Pancreas (tissue), 10 donors: Measurements from ENCODE around the gene RNF40. TPM values are rescaled to one million over a fixed set of nuclear protein-coding genes. Genes with fewer than 3 reads are reported as not detected.

Experiments used
- ATAC-seq, 4 donors: fragments of 200-7000 bp; cut with Tn5 transposase; one replicate each; pipeline versions ENCODE4 v1.8.0 to v1.9.1; 2020; ENCODE audit warnings: mild to moderate bottlenecking in 4 of 4, moderate library complexity in 4 of 4
- DNase-seq, 6 donors: peaks; one replicate each; pipeline ENCODE4 v3.0.0-alpha.2; 2020
- FAIRE-seq: peaks from 2 replicates; lab custom pipeline; 2012; peaks lifted over from hg19 to GRCh38; lab: Jason Lieb, UNC
- H3K27ac ChIP-seq, 4 donors: fragments of 200-600 bp; sonication (generic); 1 replicate in 3 of 4; 2 replicates in 1 of 4; pipeline versions ENCODE4 v1.5.0 to v1.8.0; 2020
- H3K27me3 ChIP-seq, 4 donors: fragments of 200-600 bp; one replicate each; pipeline ENCODE4 v1.8.0; 2021
- H3K36me3 ChIP-seq, 3 donors: fragments of 200-600 bp; sonication (generic) in 1 of 3; one replicate each; pipeline versions ENCODE4 v1.5.0 to v1.8.0; 2020 to 2021
- H3K4me1 ChIP-seq, 3 donors: fragments of 200-600 bp; one replicate each; pipeline ENCODE4 v1.8.0; 2021
- H3K4me3 ChIP-seq, 4 donors: fragments of 200-600 bp; sonication (generic) in 2 of 4; one replicate each; pipeline versions ENCODE4 v1.5.0 to v1.8.0; 2020 to 2021
- H3K9me3 ChIP-seq, 4 donors: fragments of 200-600 bp; one replicate each; pipeline ENCODE4 v1.8.0; 2021
- CTCF ChIP-seq, 4 donors: fragments of 200-600 bp; sonication (generic) in 3 of 4; IDR thresholded peaks; one replicate each; pipeline versions ENCODE4 v1.5.0 to v1.8.0; 2021; ENCODE audit warnings: antibody characterized with exemption in 4 of 4
- WGBS, 2 donors: extraction: QIAGEN DNeasy Blood & Tissue Kit; methylation state at CpG; one replicate each; pipeline ENCODE4 v1.1.7; 2013; 5-methylcytosine and 5-hydroxymethylcytosine counted together
- intact Hi-C, 3 donors: fragments of 100-400 bp; cut with DNase I; formaldehyde crosslinking; loops; one replicate each; pipeline versions ENCODE4 v1.11.1 to v1.14.2; 2022
- polyA plus RNA-seq, 2 donors: library from polyadenylated mRNA; stranded (reverse); fragments of 200-250 nt; gene quantifications; one replicate each; pipeline ENCODE4 v1.2.3, GENCODE V29; 2013
- total RNA-seq, 6 donors: library from RNA; stranded (reverse); fragmentation: NEBNext Ultra II Directional in 4 of 6; extraction: Animal tissue kit (Norgen Biotek cat#: 25700) in 4 of 6; gene quantifications; one replicate each; pipeline versions ENCODE4 v1.2.1 to v1.2.4, GENCODE V29; 2021 to 2023
- donor health status: healthy with polysubstance abuse.
- donor health status: DM: no; HTN: no; CAD: no; lungs with moderate emphysema.
- donor health status: DM: no; HTN: no; CAD: no.
- donor health status: control.
- donor health status: control.
- donor health status: Bipolar disorder and iron deficiency.
- donor health status: DM: yes; HTN: yes; CAD: no.
- donor health status: DM: no; HTN: no; CAD: no.
- donor health status: DM: no; HTN: no; CAD: no.
- donor health status: DM: yes; HTN: yes; CAD: no.

Gene RNF40
- total and polyA plus RNA-seq, 8 donors = 37.7 to 68.4 (median 42.5) TPM

- no peaks in the 10 kb centered on the region for H3K36me3 ChIP-seq
- ATAC-seq (no peak), FAIRE-seq (no peak), DNase-seq (no peak)
- H3K4me1 ChIP-seq = no peaks in the 10 kb centered on the region
- no peaks in the 10 kb centered on the region for H3K27me3 ChIP-seq
- no peaks in the 10 kb centered on the region for H3K9me3 ChIP-seq
- H3K4me3 ChIP-seq = no peak overlapping the region
- intact Hi-C loops = no loop called here
- WGBS, 2 donors = 74 to 86% methylated on average over 7 of the region's 7 CpGs
- H3K27ac ChIP-seq = no peak overlapping the region
- TF ChIP-seq CTCF (IDR thresholded peaks at IDR 0.05) = no peak
These were observed 31.5 kb downstream of the RNF40 start for GRCh38 chr16:30793508-30794069.

GRCh38 chr16:30794634-30795033 is 32.5 kb downstream of the RNF40 start:
- H3K27ac ChIP-seq = no peak overlapping the region
- no peak for TF ChIP-seq CTCF (IDR thresholded peaks at IDR 0.05)
- ATAC-seq (no peak), DNase-seq (no peak), FAIRE-seq (no peak)
- H3K4me3 ChIP-seq = no peak overlapping the region
- no peaks in the 10 kb centered on the region for H3K36me3 ChIP-seq
- intact Hi-C loops = no loop called here
- no peaks in the 10 kb centered on the region for H3K9me3 ChIP-seq
- no peaks in the 10 kb centered on the region for H3K4me1 ChIP-seq
- H3K27me3 ChIP-seq = no peaks in the 10 kb centered on the region
- 90 to 93% methylated on average over 3 of the region's 3 CpGs for WGBS, 2 donors

- DNase-seq (no peak), ATAC-seq (no peak), FAIRE-seq (no peak)
- Histone ChIP-seq H3K36me3 (no peaks in the 10 kb centered on the region), H3K9me3 (no peaks in the 10 kb centered on the region), H3K4me1 (no peaks in the 10 kb centered on the region), H3K4me3 (no peak overlapping the region), H3K27me3 (no peaks in the 10 kb centered on the region), H3K27ac (no peak overlapping the region)
- intact Hi-C loops = no loop called here
- WGBS, 2 donors = 67 to 69% methylated on average over 8 of the region's 8 CpGs
- TF ChIP-seq CTCF (IDR thresholded peaks at IDR 0.05) = no peak
These were observed 35.7 kb downstream of the RNF40 start for GRCh38 chr16:30797670-30798309.

- no peak for TF ChIP-seq CTCF (IDR thresholded peaks at IDR 0.05)
- DNase-seq (no peak), ATAC-seq (no peak), FAIRE-seq (no peak)
- WGBS, 2 donors = 74 to 76% methylated on average over 3 of the region's 3 CpGs
- Histone ChIP-seq H3K4me3 (no peak overlapping the region), H3K4me1 (peaks cover 6 to 9% (median 8%) of the 10 kb centered on the region in 3 donors), H3K27ac (no peak overlapping the region), H3K9me3 (no peaks in the 10 kb centered on the region), H3K27me3 (no peaks in the 10 kb centered on the region), H3K36me3 (no peaks in the 10 kb centered on the region)
- intact Hi-C loops = no loop called here
These were observed 40.8 kb downstream of the RNF40 start for GRCh38 chr16:30802936-30803335.

GRCh38 chr16:30805056-30805369 is 42.9 kb downstream of the RNF40 start:
- FAIRE-seq = no peak
- peak in 3 of 4 donors; percentile 8 to 17 (median 14) for ATAC-seq
- peak in 1 of 6 donors; percentile 66 for DNase-seq

More at GRCh38 chr16:30805056-30805369, 42.9 kb downstream of the RNF40 start:
- no peaks in the 10 kb centered on the region for H3K27me3 ChIP-seq
- WGBS, 2 donors = 29 to 36% methylated on average over 8 of the region's 8 CpGs
- TF ChIP-seq CTCF (IDR thresholded peaks at IDR 0.05) = no peak
- no peaks in the 10 kb centered on the region for H3K36me3 ChIP-seq
- peak overlapping the region in 3 of 4 donors; percentile 76 to 87 (median 83) for H3K27ac ChIP-seq
- intact Hi-C loops = no loop called here
- no peaks in the 10 kb centered on the region for H3K9me3 ChIP-seq
- peaks cover 6 to 9% (median 8%) of the 10 kb centered on the region in 3 donors for H3K4me1 ChIP-seq
- peak overlapping the region; percentile 66 to 92 (median 80) for H3K4me3 ChIP-seq
